Caco-2 (cell line): Measurements from ENCODE around the gene FHAD1. TPM values are rescaled to one million over a fixed set of nuclear protein-coding genes. Genes with fewer than 3 reads are reported as not detected.
A peak's percentile ranks its signal among the peaks of the same experiment; 100 is the strongest.
"Not testable (repeated sequence)": the region's sequence is repeated elsewhere in the genome, so short reads cannot be mapped to it uniquely, and the experiment has no call there.

Experiments
- BruUV-seq: library from RNA; stranded (reverse); fragments of 400-500 nt; replicated peaks from 2 replicates; lab custom pipeline; 2021; lab: Mats Ljungman, UMichigan
- CTCF ChIA-PET: fragments of 300-600 bp; sonication (Branson Sonifier 250); formaldehyde crosslinking; loops from one replicate; lab custom pipeline; 2022; ENCODE audit warnings: antibody characterized with exemption; lab: Charles Lee
- POLR2A ChIA-PET: fragments of 300-600 bp; sonication (Branson Sonifier 250); formaldehyde crosslinking; loops from one replicate; lab custom pipeline; 2022; ENCODE audit warnings: antibody characterized with exemption; lab: Charles Lee
- DNase-seq, 2 experiments: peaks; one replicate each; pipeline versions ENCODE4 v3.0.0 to v3.0.0-alpha.2; 2020 to 2022
- H3K27me3 ChIP-seq: replicated peaks from 2 replicates; pipeline ENCODE4 v1.6.0; 2011; ENCODE audit warnings: low read length; ENCODE audit not compliant: control insufficient read depth, insufficient read depth
- H3K36me3 ChIP-seq: 2 replicates; pipeline ENCODE4 v1.5.1; 2011; ENCODE audit warnings: low read length; ENCODE audit not compliant: control insufficient read depth, insufficient read depth
- H3K4me1 ChIP-seq: fragments of 250-450 bp; sonication (Bioruptor Pico); 2 replicates; pipeline ENCODE4 v1.5.1; 2020; ENCODE audit warnings: mild to moderate bottlenecking
- H3K4me3 ChIP-seq: 2 replicates; pipeline ENCODE4 v1.5.1; 2011; ENCODE audit warnings: low read depth, mild to moderate bottlenecking, control low read depth, low read length
- H3K9me3 ChIP-seq: fragments of 250-450 bp; sonication (Bioruptor Pico); 2 replicates; pipeline ENCODE4 v1.5.1; 2020; ENCODE audit warnings: mild to moderate bottlenecking, moderate library complexity
- H3K27ac Mint-ChIP-seq: one replicate; pipeline ENCODE4 v1.8.0; 2022; ENCODE audit warnings: mixed read lengths; ENCODE audit not compliant: unreplicated experiment
- H3K27me3 Mint-ChIP-seq: one replicate; pipeline ENCODE4 v1.8.0; 2022; ENCODE audit warnings: mixed read lengths; ENCODE audit not compliant: insufficient read depth, unreplicated experiment
- H3K36me3 Mint-ChIP-seq: one replicate; pipeline ENCODE4 v1.8.0; 2022; ENCODE audit warnings: mild to moderate bottlenecking, mixed read lengths; ENCODE audit not compliant: insufficient read depth, unreplicated experiment
- H3K4me1 Mint-ChIP-seq: one replicate; pipeline ENCODE4 v1.8.0; 2022; ENCODE audit warnings: low read depth, mixed read lengths; ENCODE audit not compliant: unreplicated experiment
- H3K4me3 Mint-ChIP-seq: one replicate; pipeline ENCODE4 v1.8.0; 2022; ENCODE audit warnings: mild to moderate bottlenecking, moderate library complexity, mixed read lengths; ENCODE audit not compliant: unreplicated experiment
- H3K9me3 Mint-ChIP-seq: one replicate; pipeline ENCODE4 v1.8.0; 2022; ENCODE audit warnings: mixed read lengths; ENCODE audit not compliant: unreplicated experiment
- CTCF ChIP-seq, 2 experiments: fragments of 200-600 bp in 1 of 2; IDR thresholded peaks; 1 replicate in 1 of 2; 2 replicates in 1 of 2; pipeline versions ENCODE4 v1.5.1 to v1.8.0; 2011 to 2022; ENCODE audit warnings: antibody characterized with exemption in 1 of 2, control low read depth in 1 of 2, inconsistent platforms in 1 of 2, low read depth in 1 of 2, low read length in 1 of 2, mild to moderate bottlenecking in 1 of 2, moderate library complexity in 1 of 2; ENCODE audit not compliant: insufficient read depth in 1 of 2, severe bottlenecking in 1 of 2, unreplicated experiment in 1 of 2
- intact Hi-C: fragments of 100-400 bp; cut with micrococcal nuclease; formaldehyde crosslinking; loops from one replicate; pipeline ENCODE4 v1.10.0; 2022; ENCODE audit not compliant: unreplicated experiment
- total RNA-seq: library from RNA; stranded (reverse); gene quantifications from 2 replicates; pipeline ENCODE4 v1.2.3, GENCODE V29; 2022

FHAD1 gene
- total RNA-seq, 1 experiment from 2014 or later, result 0.18 TPM

DNA sequence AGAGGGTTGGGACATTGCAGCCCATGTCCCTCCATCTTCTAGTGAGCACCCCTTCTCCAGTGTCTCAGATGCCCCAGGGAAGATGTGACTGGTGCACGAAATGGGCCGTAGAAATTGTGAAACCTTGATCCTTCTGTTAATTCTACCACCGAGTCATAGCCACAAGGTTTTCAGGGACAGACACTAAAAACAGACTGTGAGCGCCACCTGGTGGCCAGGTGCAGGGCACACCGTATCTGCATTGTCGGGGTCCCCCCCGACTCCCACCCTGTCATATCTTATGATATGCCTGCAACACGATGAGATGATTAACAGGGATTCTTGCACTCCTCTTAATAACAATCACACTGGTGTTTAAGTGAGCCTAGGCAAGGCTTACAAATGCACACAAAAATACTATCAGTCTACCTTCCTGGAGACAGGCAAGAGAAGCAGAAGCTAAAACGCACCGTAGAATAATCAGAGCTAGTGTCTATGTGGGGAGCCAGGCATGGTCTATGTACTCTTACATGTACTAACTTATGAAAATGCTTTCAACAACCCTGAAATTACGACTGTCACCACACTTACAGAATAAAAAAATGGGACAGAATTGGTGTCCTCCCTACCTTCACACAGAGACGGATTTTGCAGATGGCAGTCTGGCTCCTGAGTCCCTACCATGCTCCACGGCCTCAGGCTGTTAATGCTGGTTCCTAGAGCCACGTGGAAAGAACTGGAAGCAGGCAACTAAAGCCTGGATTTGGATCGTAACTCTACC is 57.9 kb downstream of the FHAD1 start:
- CTCF ChIA-PET, result interaction anchor here (0.6 to 1.6 kb wide), 4 partner anchors 25 to 194 kb away, joined by 3 to 8 read pairs (median 3); no protein-coding TSS in a partner anchor

DNA sequence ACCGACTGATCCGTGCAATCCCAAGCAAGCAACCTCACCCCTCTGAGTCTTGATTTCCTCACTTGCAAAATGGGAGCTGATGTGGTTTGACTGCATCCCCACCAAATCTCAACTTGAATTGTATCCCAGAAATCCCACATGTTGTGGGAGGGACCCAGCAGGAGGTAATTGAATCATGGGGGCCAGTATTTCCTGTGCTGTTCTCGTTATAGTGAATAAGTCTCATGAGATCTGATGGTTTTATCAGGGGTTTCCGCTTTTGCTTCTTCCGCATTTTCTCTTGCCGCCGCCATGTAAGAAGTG is 58.4 kb downstream of the FHAD1 start:
- CTCF ChIA-PET, result interaction anchor here (0.6 to 1.6 kb wide), 4 partner anchors 26 to 195 kb away, joined by 3 to 8 read pairs (median 3); no protein-coding TSS in a partner anchor
- DNase-seq, result no peak
- Mint-ChIP-seq H3K4me3 (no peak overlapping the region), H3K27me3 (no peaks in the 10 kb centered on the region), H3K9me3 (peaks cover 10% of the 10 kb centered on the region), H3K27ac (no peak overlapping the region), H3K4me1 (no peaks in the 10 kb centered on the region), H3K36me3 (no peaks in the 10 kb centered on the region)
- Histone ChIP-seq H3K9me3 (no peaks in the 10 kb centered on the region), H3K4me1 (peaks cover 12% of the 10 kb centered on the region), H3K27me3 (no peaks in the 10 kb centered on the region), H3K36me3 (no peaks in the 10 kb centered on the region), H3K4me3 (no peak overlapping the region)
- POLR2A ChIA-PET, result no interaction called here
- no TSS peak for BruUV-seq
- intact Hi-C loops, result loop anchor here (2.0 kb wide), 1 partner anchor 33 kb away; no protein-coding TSS in a partner anchor
- no peak for TF ChIP-seq CTCF (IDR thresholded peaks at IDR 0.05; ENCODE audit: insufficient read depth in 1 of 2, low read depth in 1 of 2, low read length in 1 of 2, severe bottlenecking in 1 of 2, unreplicated experiment in 1 of 2)

More for the DNA sequence above, 57.9 kb downstream of the FHAD1 start:
- H3K4me3 ChIP-seq, result no peak overlapping the region
- H3K4me3 Mint-ChIP-seq, result no peak overlapping the region
- no peaks in the 10 kb centered on the region for H3K36me3 Mint-ChIP-seq
- no TSS peak for BruUV-seq
- no peak overlapping the region for H3K27ac Mint-ChIP-seq
- H3K9me3 ChIP-seq, result no peaks in the 10 kb centered on the region
- peak; percentile 72 to 92 for TF ChIP-seq CTCF (IDR thresholded peaks at IDR 0.05; ENCODE audit: insufficient read depth in 1 of 2, low read depth in 1 of 2, low read length in 1 of 2, severe bottlenecking in 1 of 2, unreplicated experiment in 1 of 2)
- H3K4me1 Mint-ChIP-seq, result no peaks in the 10 kb centered on the region
- peak; percentile 50 to 69 for DNase-seq
- no peaks in the 10 kb centered on the region for H3K36me3 ChIP-seq
- H3K27me3 ChIP-seq, result no peaks in the 10 kb centered on the region
- H3K27me3 Mint-ChIP-seq, result no peaks in the 10 kb centered on the region
- H3K4me1 ChIP-seq, result peaks cover 12% of the 10 kb centered on the region
- peaks cover 10% of the 10 kb centered on the region for H3K9me3 Mint-ChIP-seq
- intact Hi-C loops, result loop anchor here (1.0 to 2.0 kb wide), 2 partner anchors 32 to 177 kb away; no protein-coding TSS in a partner anchor
- POLR2A ChIA-PET, result no interaction called here

- H3K27me3 Mint-ChIP-seq, H3K9me3 ChIP-seq, H3K27me3 ChIP-seq, intact Hi-C loops, H3K4me1 Mint-ChIP-seq, POLR2A ChIA-PET, H3K4me3 Mint-ChIP-seq, BruUV-seq, H3K36me3 Mint-ChIP-seq, DNase-seq, CTCF ChIA-PET, H3K4me3 ChIP-seq, H3K27ac Mint-ChIP-seq, H3K9me3 Mint-ChIP-seq, H3K36me3 ChIP-seq: not testable (repeated sequence)
- peaks cover 12% of the 10 kb centered on the region for H3K4me1 ChIP-seq
These were observed 59.3 kb downstream of the FHAD1 start for GRCh38 chr1:15306352-15306751.
